ENCODE results near the gene NSG2.
"Not testable (repeated sequence)": the region's sequence is repeated elsewhere in the genome, so short reads cannot be mapped to it uniquely, and the experiment has no call there.

The NSG2 gene

GRCh38 chr5:174106997-174107655 lies 61.6 kb downstream of the NSG2 start:
- no peak for DNase-seq

- no peak for DNase-seq
Measured at GRCh38 chr5:174108745-174109144, 63.2 kb downstream of the NSG2 start.

DNA sequence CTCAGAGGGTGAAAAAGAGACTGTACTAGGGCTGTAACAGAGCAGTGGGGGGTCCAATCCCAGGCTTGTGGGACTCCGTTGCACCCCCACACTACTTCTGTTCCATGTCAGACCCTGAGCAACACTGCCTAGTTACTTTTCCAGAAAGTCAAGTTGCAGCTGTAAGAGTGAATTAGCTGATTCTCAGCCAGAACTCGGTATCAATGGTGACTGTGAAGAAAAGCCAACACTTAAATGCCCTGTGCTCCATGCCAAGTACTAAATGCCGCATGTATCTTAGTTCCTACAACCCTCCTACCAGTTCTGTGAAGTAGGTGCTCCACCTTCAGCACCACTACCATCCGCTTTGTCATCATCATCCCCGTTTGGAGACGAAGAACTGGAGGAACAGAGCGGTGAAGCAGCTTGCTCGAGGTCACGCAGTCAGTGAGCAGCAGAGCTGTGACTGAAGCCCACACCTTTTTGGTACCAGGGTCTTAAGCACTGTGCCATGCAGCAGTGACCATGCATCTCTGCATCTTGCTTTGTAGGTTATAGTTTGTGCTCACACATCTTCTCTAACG lies 64.3 kb downstream of the NSG2 start:
- DNase-seq: no peak

GRCh38 chr5:174110310-174110709 lies 64.8 kb downstream of the NSG2 start:
- DNase-seq: no peak

GRCh38 chr5:174111287-174111973 lies 65.9 kb downstream of the NSG2 start:
- DNase-seq: no peak

GRCh38 chr5:174115226-174115625 lies 69.7 kb downstream of the NSG2 start:
- no peak for DNase-seq

- no peak for DNase-seq
Measured at GRCh38 chr5:174118823-174119467, 73.4 kb downstream of the NSG2 start.

- DNase-seq: no peak
Measured at GRCh38 chr5:174119468-174119881, 74.0 kb downstream of the NSG2 start.

- no peak for DNase-seq
Measured at GRCh38 chr5:174120401-174121005, 75.0 kb downstream of the NSG2 start.

- DNase-seq: no peak
Measured at GRCh38 chr5:174134545-174134944, 89.0 kb downstream of the NSG2 start.

DNA sequence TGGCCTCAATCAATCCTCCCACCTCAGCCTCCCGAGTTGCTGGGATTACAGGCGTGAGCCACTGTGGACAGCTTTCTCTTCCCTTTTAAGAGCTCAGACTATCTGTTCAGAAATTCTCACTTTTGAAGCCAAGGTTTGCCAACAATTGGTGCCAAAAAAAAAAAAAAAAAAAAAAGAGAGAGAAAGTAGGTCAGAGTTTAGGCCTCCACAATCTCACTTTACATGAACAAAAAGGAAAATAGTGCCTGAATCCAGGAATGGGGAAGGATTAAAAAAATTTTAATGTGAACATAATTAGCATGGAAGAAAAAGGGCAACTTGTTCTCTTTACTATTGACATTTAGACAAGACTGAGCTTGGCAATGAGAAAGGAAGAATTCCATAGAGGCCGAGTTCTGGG lies 94.1 kb downstream of the NSG2 start:
- DNase-seq: no peak

- DNase-seq: no peak
Measured at GRCh38 chr5:174140452-174141020, 95.0 kb downstream of the NSG2 start.

GRCh38 chr5:174141398-174141797 lies 95.9 kb downstream of the NSG2 start:
- no peak for DNase-seq

GRCh38 chr5:174145091-174145490 lies 99.6 kb downstream of the NSG2 start:
- no peak for DNase-seq

GRCh38 chr5:174145821-174146220 lies 100.3 kb downstream of the NSG2 start:
- no peak for DNase-seq

- DNase-seq: no peak
Measured at GRCh38 chr5:174146556-174146955, 101.0 kb downstream of the NSG2 start.

GRCh38 chr5:174147012-174147411 lies 101.5 kb downstream of the NSG2 start:
- not testable (repeated sequence) for DNase-seq

DNA sequence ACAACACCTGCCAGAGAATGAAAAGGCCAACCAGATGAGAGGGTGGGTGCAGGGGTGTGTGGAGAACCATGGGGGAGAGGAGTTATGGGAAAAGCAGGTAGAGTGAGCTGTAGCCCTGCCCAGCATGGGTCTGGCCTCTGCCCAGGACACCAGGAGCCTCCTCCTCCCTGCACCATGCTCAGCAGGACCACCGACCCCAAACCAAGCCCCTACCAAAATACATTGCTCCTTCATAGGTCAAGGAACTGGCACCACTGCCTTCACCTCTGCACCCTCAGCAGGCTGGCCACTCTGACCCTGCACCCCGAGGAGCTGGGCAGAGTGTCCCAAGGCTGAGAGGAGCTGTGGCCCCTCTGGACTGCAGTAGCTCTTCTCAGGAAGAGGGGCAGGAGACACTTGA lies 102.0 kb downstream of the NSG2 start:
- no peak for DNase-seq

- no peak for DNase-seq
Measured at GRCh38 chr5:174148721-174149120, 103.2 kb downstream of the NSG2 start.

DNA sequence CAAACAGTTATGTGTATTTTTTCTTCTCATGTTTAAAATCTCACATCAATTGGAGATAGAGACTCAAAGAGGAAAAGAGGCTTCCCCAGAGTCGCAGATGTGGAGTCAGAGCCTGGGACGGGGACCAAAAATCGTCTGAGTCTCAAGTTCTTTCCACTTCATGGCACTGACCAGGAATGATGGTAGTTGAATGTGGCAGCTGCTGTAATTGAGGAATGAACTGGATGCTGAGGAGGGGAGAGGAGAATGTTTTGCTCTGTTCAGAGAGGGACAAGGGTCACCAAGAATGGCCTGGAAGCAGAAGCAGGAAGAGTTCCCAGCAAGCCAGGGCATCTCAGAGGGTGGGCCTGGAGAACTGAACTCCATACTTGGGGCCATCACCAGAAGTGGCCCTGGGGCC lies 103.9 kb downstream of the NSG2 start:
- DNase-seq: no peak

DNA sequence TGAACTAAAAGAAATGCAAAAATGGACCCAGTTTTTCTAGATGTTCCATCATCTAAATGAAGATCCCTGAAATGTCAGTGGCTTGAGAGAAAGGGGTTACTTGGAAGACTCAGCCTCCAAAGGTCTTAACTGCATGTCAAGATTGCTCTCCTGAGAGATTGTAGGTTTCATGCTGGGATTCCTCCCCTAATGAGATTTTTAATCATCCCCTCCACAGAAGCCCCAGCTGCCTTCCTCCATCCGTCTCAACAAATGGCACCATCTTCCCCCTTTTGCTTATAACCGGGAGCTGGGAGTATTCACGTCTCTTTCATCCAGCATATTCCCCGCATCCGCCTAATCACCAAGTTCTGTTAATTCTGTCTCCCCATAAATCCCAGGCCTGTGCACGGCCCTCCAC lies 104.5 kb downstream of the NSG2 start:
- no peak for DNase-seq

GRCh38 chr5:174151599-174152181 lies 106.2 kb downstream of the NSG2 start:
- no peak for DNase-seq

DNA sequence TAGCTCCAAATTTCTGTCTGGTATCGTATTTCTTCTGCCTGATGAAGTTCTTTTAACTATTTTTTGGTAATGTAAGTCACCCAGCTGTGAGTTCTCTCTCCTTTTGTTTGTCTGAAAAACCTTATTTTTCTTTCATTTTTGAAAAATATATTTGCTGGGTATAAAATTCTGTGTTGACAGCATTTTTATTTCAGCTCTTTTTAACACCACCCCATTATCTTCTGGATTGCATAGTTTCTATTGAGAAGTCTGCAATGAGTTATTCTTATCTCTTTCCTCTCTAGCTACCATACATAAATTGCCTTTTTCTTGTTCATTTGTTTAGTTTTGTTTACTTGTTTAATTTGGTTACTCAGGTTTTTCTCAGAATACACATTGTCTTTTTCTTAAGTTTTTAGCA lies 109.1 kb downstream of the NSG2 start:
- DNase-seq: no peak
